Neural cell (in vitro differentiated cells): Measurements from ENCODE around the gene FIGNL2. TPM values are rescaled to one million over a fixed set of nuclear protein-coding genes. Genes with fewer than 3 reads are reported as not detected.
"Not testable (repeated sequence)": the region's sequence is repeated elsewhere in the genome, so short reads cannot be mapped to it uniquely, and the experiment has no call there.

Experiments used
- H2AFZ ChIP-seq: fragments of 200-600, 300-800 bp; sonication (generic), shearing (Covaris generic); 2 replicates; pipeline ENCODE4 v1.6.0; 2014; ENCODE audit warnings: low read depth, mild to moderate bottlenecking, antibody characterized with exemption, low read length, moderate library complexity
- H3F3A ChIP-seq: fragments of 200-600 bp; shearing (Covaris generic); 2 replicates; pipeline ENCODE4 v1.6.1; 2016; ENCODE audit warnings: mild to moderate bottlenecking, moderate library complexity, mixed read lengths, antibody characterized with exemption, low read length; ENCODE audit not compliant: insufficient read depth, poor library complexity, severe bottlenecking
- H3K27ac ChIP-seq: fragments of 200-600, 300-800 bp; sonication (generic), shearing (Covaris generic); 2 replicates; pipeline ENCODE4 v1.5.1; 2014; ENCODE audit warnings: mild to moderate bottlenecking, low read length, moderate library complexity
- H3K27me3 ChIP-seq: fragments of 300-800, 200-600 bp; sonication (generic), shearing (Covaris generic); 2 replicates; pipeline ENCODE4 v1.6.0; 2014; ENCODE audit warnings: mild to moderate bottlenecking, low read depth, low read length, moderate library complexity; ENCODE audit not compliant: insufficient read depth
- H3K36me3 ChIP-seq: fragments of 300-800, 200-600 bp; sonication (generic), shearing (Covaris generic); 2 replicates; pipeline ENCODE4 v1.5.1; 2014; ENCODE audit warnings: mild to moderate bottlenecking, antibody characterized with exemption, low read length, moderate library complexity; ENCODE audit not compliant: insufficient read depth
- H3K4me2 ChIP-seq: fragments of 300-800, 200-600 bp; sonication (generic), shearing (Covaris generic); 2 replicates; pipeline ENCODE4 v1.6.0; 2014; ENCODE audit warnings: mild to moderate bottlenecking, low read length
- H3K4me3 ChIP-seq: fragments of 300-800, 200-600 bp; sonication (generic), shearing (Covaris generic); 2 replicates; pipeline ENCODE4 v1.5.1; 2014; ENCODE audit warnings: mild to moderate bottlenecking, low read length, moderate library complexity
- H3K79me2 ChIP-seq: fragments of 200-600 bp; shearing (Covaris generic); replicated peaks from 2 replicates; pipeline ENCODE4 v1.6.0; 2014; ENCODE audit warnings: mild to moderate bottlenecking, low read length, moderate library complexity; ENCODE audit not compliant: insufficient read depth
- H3K9ac ChIP-seq: fragments of 300-800, 200-600 bp; sonication (generic), shearing (Covaris generic); 2 replicates; pipeline ENCODE4 v1.6.1; 2016; ENCODE audit warnings: mild to moderate bottlenecking, low read length, mixed read lengths
- H3K9me2 ChIP-seq: fragments of 200-600 bp; shearing (Covaris generic); 2 replicates; pipeline ENCODE4 v1.6.1; 2016; ENCODE audit warnings: mild to moderate bottlenecking, low read length, mixed read lengths; ENCODE audit not compliant: insufficient read depth
- H3K9me3 ChIP-seq: fragments of 200-600, 300-800 bp; sonication (generic), shearing (Covaris generic); 2 replicates; pipeline ENCODE4 v1.6.1; 2016; ENCODE audit warnings: mild to moderate bottlenecking, mixed run types, low read length, moderate library complexity, mixed read lengths
- H4K20me1 ChIP-seq: fragments of 200-600 bp; shearing (Covaris generic); 2 replicates; pipeline ENCODE4 v1.6.1; 2016; ENCODE audit warnings: mild to moderate bottlenecking, mixed run types; ENCODE audit not compliant: insufficient read depth
- EP300 ChIP-seq: fragments of 450-650 bp; conservative IDR thresholded peaks from 2 replicates; pipeline ENCODE4 v1.6.1; 2014; ENCODE audit warnings: antibody characterized with exemption, mild to moderate bottlenecking, moderate library complexity; ENCODE audit not compliant: poor library complexity, severe bottlenecking
- EZH2 ChIP-seq: fragments of 200-600, 300-800 bp; shearing (Covaris generic), sonication (generic); IDR thresholded peaks from 2 replicates; pipeline ENCODE4 v1.6.1; 2014; ENCODE audit warnings: antibody characterized with exemption, low read length, borderline replicate concordance, mild to moderate bottlenecking; ENCODE audit not compliant: insufficient read depth, poor library complexity, severe bottlenecking
- MXI1 ChIP-seq: fragments of 450-650 bp; conservative IDR thresholded peaks from 2 replicates; pipeline ENCODE4 v1.6.1; 2014; ENCODE audit warnings: antibody characterized with exemption, mild to moderate bottlenecking; ENCODE audit not compliant: poor library complexity, severe bottlenecking
- POLR2AphosphoS5 ChIP-seq: IDR thresholded peaks from 2 replicates; pipeline ENCODE4 v1.6.1; 2012
- RAD21 ChIP-seq: fragments of 450-650 bp; conservative IDR thresholded peaks from 2 replicates; pipeline ENCODE4 v1.6.1; 2014; ENCODE audit warnings: antibody characterized with exemption, mild to moderate bottlenecking, moderate library complexity
- SMC3 ChIP-seq: fragments of 450-650 bp; conservative IDR thresholded peaks from 2 replicates; pipeline ENCODE4 v1.6.1; 2014; ENCODE audit warnings: antibody characterized with exemption, mild to moderate bottlenecking, moderate library complexity; ENCODE audit not compliant: poor library complexity
- TAF1 ChIP-seq: IDR thresholded peaks from 2 replicates; pipeline ENCODE4 v1.6.1; 2012; ENCODE audit warnings: low read depth
- polyA plus RNA-seq: library from polyadenylated mRNA; depleted of rRNA; stranded (reverse); fragments of >200 nt; gene quantifications from 2 replicates; pipeline ENCODE4 v1.2.3, GENCODE V29; 2014
- TF ChIP-seq, protein P1 (sequence below): fragments of 450-650 bp; IDR thresholded peaks from 2 replicates; pipeline ENCODE4 v1.5.1; 2014; ENCODE audit warnings: antibody characterized with exemption, mild to moderate bottlenecking, moderate library complexity; ENCODE audit not compliant: poor library complexity, severe bottlenecking
- TF ChIP-seq, protein P2 (sequence below): IDR thresholded peaks from 2 replicates; pipeline ENCODE4 v1.6.1; 2012; ENCODE audit warnings: borderline replicate concordance

Gene FIGNL2
- polyA plus RNA-seq, 1 donor from 2014 or later: 0.21 TPM

- H3K27me3 ChIP-seq, H3K4me3 ChIP-seq, H2AFZ ChIP-seq, H3F3A ChIP-seq, H3K79me2 ChIP-seq, H3K27ac ChIP-seq, H3K9ac ChIP-seq, H3K4me2 ChIP-seq, H3K9me3 ChIP-seq, H3K9me2 ChIP-seq, H4K20me1 ChIP-seq, H3K36me3 ChIP-seq: not testable (repeated sequence)
These were observed 36.9 kb upstream of the FIGNL2 start for GRCh38 chr12:51885294-51886020.

DNA sequence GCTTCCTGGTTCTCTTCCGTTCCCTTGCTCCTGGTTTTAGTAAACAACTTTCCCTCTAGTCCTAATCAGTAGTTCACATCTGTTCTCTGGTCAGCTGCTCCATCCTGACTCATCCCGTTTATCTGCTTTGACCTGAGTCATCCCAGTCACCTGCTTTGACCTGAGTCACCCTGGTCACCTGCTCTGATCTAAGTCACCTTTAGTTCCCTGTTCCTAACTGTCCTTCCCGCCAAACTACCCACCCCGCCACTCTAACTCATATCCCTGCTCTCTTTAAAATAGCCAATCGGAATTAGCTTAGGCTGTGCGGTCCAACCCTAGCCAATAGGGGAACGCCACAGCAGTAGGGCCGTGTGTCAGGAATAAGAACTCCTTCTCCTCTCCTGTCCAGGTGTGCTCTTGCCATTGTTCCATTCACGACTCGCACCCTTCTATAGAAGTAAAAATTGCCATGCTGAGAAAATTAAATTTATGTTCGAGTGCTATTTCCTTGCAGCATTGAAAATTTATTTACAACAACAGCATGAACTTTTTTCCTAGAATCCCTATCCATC lies 36.2 kb upstream of the FIGNL2 start:
- no peaks in the 10 kb centered on the region for H3K9me2 ChIP-seq
- TF ChIP-seq, protein P1, sequence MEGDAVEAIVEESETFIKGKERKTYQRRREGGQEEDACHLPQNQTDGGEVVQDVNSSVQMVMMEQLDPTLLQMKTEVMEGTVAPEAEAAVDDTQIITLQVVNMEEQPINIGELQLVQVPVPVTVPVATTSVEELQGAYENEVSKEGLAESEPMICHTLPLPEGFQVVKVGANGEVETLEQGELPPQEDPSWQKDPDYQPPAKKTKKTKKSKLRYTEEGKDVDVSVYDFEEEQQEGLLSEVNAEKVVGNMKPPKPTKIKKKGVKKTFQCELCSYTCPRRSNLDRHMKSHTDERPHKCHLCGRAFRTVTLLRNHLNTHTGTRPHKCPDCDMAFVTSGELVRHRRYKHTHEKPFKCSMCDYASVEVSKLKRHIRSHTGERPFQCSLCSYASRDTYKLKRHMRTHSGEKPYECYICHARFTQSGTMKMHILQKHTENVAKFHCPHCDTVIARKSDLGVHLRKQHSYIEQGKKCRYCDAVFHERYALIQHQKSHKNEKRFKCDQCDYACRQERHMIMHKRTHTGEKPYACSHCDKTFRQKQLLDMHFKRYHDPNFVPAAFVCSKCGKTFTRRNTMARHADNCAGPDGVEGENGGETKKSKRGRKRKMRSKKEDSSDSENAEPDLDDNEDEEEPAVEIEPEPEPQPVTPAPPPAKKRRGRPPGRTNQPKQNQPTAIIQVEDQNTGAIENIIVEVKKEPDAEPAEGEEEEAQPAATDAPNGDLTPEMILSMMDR: no peak
- TF ChIP-seq, protein P2, sequence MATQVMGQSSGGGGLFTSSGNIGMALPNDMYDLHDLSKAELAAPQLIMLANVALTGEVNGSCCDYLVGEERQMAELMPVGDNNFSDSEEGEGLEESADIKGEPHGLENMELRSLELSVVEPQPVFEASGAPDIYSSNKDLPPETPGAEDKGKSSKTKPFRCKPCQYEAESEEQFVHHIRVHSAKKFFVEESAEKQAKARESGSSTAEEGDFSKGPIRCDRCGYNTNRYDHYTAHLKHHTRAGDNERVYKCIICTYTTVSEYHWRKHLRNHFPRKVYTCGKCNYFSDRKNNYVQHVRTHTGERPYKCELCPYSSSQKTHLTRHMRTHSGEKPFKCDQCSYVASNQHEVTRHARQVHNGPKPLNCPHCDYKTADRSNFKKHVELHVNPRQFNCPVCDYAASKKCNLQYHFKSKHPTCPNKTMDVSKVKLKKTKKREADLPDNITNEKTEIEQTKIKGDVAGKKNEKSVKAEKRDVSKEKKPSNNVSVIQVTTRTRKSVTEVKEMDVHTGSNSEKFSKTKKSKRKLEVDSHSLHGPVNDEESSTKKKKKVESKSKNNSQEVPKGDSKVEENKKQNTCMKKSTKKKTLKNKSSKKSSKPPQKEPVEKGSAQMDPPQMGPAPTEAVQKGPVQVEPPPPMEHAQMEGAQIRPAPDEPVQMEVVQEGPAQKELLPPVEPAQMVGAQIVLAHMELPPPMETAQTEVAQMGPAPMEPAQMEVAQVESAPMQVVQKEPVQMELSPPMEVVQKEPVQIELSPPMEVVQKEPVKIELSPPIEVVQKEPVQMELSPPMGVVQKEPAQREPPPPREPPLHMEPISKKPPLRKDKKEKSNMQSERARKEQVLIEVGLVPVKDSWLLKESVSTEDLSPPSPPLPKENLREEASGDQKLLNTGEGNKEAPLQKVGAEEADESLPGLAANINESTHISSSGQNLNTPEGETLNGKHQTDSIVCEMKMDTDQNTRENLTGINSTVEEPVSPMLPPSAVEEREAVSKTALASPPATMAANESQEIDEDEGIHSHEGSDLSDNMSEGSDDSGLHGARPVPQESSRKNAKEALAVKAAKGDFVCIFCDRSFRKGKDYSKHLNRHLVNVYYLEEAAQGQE: no peak
- TF ChIP-seq EP300 (no peak), TAF1 (no peak), EZH2 (no peak), POLR2AphosphoS5 (no peak), RAD21 (no peak), SMC3 (no peak), MXI1 (no peak)
- H3K4me3 ChIP-seq: no peak overlapping the region
- no peaks in the 10 kb centered on the region for H3F3A ChIP-seq
- no peak overlapping the region for H2AFZ ChIP-seq
- H3K36me3 ChIP-seq: no peaks in the 10 kb centered on the region
- H3K79me2 ChIP-seq: no peaks in the 10 kb centered on the region
- H3K4me2 ChIP-seq: no peak overlapping the region
- no peak overlapping the region for H3K9ac ChIP-seq
- no peaks in the 10 kb centered on the region for H4K20me1 ChIP-seq
- no peaks in the 10 kb centered on the region for H3K27me3 ChIP-seq
- no peak overlapping the region for H3K27ac ChIP-seq
- no peaks in the 10 kb centered on the region for H3K9me3 ChIP-seq
